SU-DHL-6 (cell line): Measurements from ENCODE around the gene BARD1.

Experiments
- H2AFZ ChIP-seq: fragments of 200-600 bp; sonication (generic); 2 replicates; pipeline ENCODE4 v1.6.1; 2014; ENCODE audit warnings: low read depth, mild to moderate bottlenecking, moderate library complexity, mixed read lengths, antibody characterized with exemption, low read length; ENCODE audit not compliant: severe bottlenecking
- H3F3A ChIP-seq: fragments of 200-600 bp; shearing (Covaris generic); 2 replicates; pipeline ENCODE4 v1.6.0; 2016; ENCODE audit warnings: antibody characterized with exemption, mild to moderate bottlenecking; ENCODE audit not compliant: insufficient read depth
- H3K27ac ChIP-seq: fragments of 200-600 bp; sonication (generic); 2 replicates; pipeline ENCODE4 v1.5.1; 2016; ENCODE audit warnings: low read depth, mild to moderate bottlenecking, low read length, moderate library complexity, mixed read lengths
- H3K27me3 ChIP-seq: fragments of 200-600 bp; sonication (generic), shearing (Covaris generic); 2 replicates; pipeline ENCODE4 v1.6.0; 2014; ENCODE audit warnings: mild to moderate bottlenecking, low read length
- H3K36me3 ChIP-seq: fragments of 200-600 bp; sonication (generic); 2 replicates; pipeline ENCODE4 v1.6.1; 2014; ENCODE audit warnings: mild to moderate bottlenecking, low read length, mixed read lengths
- H3K4me2 ChIP-seq: fragments of 300-600, 200-600 bp; shearing (Covaris generic), sonication (generic); 2 replicates; pipeline ENCODE4 v1.6.0; 2014; ENCODE audit warnings: low read length, low read depth, mild to moderate bottlenecking; ENCODE audit not compliant: poor library complexity, severe bottlenecking
- H3K4me3 ChIP-seq: fragments of 200-600 bp; sonication (generic); 2 replicates; pipeline ENCODE4 v1.5.1; 2014; ENCODE audit warnings: antibody characterized with exemption, low read length, mild to moderate bottlenecking, mixed read lengths; ENCODE audit not compliant: insufficient read depth, poor library complexity, severe bottlenecking
- H3K79me2 ChIP-seq: fragments of 200-600 bp; sonication (generic); 2 replicates; pipeline ENCODE4 v1.6.1; 2014; ENCODE audit warnings: mild to moderate bottlenecking, low read length, moderate library complexity; ENCODE audit not compliant: insufficient read depth
- H3K9ac ChIP-seq: fragments of 200-600 bp; sonication (generic); 2 replicates; pipeline ENCODE4 v1.7.0; 2014; ENCODE audit warnings: mild to moderate bottlenecking, low read length
- H3K9me2 ChIP-seq: fragments of 200-600 bp; sonication (generic); replicated peaks from 2 replicates; pipeline ENCODE4 v1.6.1; 2014; ENCODE audit warnings: low read length; ENCODE audit not compliant: insufficient read depth
- H3K9me3 ChIP-seq: fragments of 200-600 bp; sonication (generic); 2 replicates; pipeline ENCODE4 v1.6.1; 2014; ENCODE audit warnings: low read length, mixed read lengths; ENCODE audit not compliant: insufficient read depth
- H4K20me1 ChIP-seq: fragments of 200-600 bp; sonication (generic); 2 replicates; pipeline ENCODE4 v1.6.1; 2014; ENCODE audit warnings: low read depth, mild to moderate bottlenecking, antibody characterized with exemption, low read length, moderate library complexity, mixed read lengths
- CTCF ChIP-seq: fragments of 200-600 bp; sonication (generic); IDR thresholded peaks from one replicate; pipeline ENCODE4 v1.5.1; 2017; ENCODE audit warnings: antibody characterized with exemption, mild to moderate bottlenecking, low read length, moderate library complexity; ENCODE audit not compliant: insufficient read depth, poor library complexity, severe bottlenecking
- EZH2phosphoT487 ChIP-seq: fragments of 200-600 bp; sonication (generic), shearing (Covaris generic); conservative IDR thresholded peaks from 2 replicates; pipeline ENCODE4 v1.6.1; 2018; ENCODE audit warnings: mild to moderate bottlenecking, antibody characterized with exemption, low read length, moderate library complexity, mixed read lengths

The BARD1 gene

GRCh38 chr2:214742119-214742518 is 67.4 kb downstream of the BARD1 start:
- Histone ChIP-seq H3K9ac (no peak overlapping the region), H2AFZ (no peak overlapping the region), H3K9me3 (no peaks in the 10 kb centered on the region), H3K36me3 (peaks cover 68% of the 10 kb centered on the region), H3K27me3 (no peaks in the 10 kb centered on the region), H3K4me2 (no peak overlapping the region), H4K20me1 (peaks cover 10% of the 10 kb centered on the region; the same call in 1 of the 2 replicates), H3K27ac (no peak overlapping the region), H3F3A (no peaks in the 10 kb centered on the region), H3K9me2 (no peaks in the 10 kb centered on the region), H3K4me3 (no peak overlapping the region), H3K79me2 (0 out of 2 replicates have a peak, but pooled peaks cover 5% of the 10 kb centered on the region)
- TF ChIP-seq CTCF (no peak), EZH2phosphoT487 (no peak)

- no peak overlapping the region for H3K9ac ChIP-seq
- no peak overlapping the region for H3K27ac ChIP-seq
- H3K4me3 ChIP-seq, result no peak overlapping the region
- TF ChIP-seq CTCF (no peak), EZH2phosphoT487 (no peak)
- H3K27me3 ChIP-seq, result no peaks in the 10 kb centered on the region
- H3K9me2 ChIP-seq, result no peaks in the 10 kb centered on the region
- peaks cover 8% of the 10 kb centered on the region for H3K79me2 ChIP-seq
- H3K9me3 ChIP-seq, result no peaks in the 10 kb centered on the region
- H3K4me2 ChIP-seq, result no peak overlapping the region
- H2AFZ ChIP-seq, result no peak overlapping the region
- peaks cover 67% of the 10 kb centered on the region for H3K36me3 ChIP-seq
- H4K20me1 ChIP-seq, result peaks cover 7% of the 10 kb centered on the region; the same call in 1 of the 2 replicates
- no peaks in the 10 kb centered on the region for H3F3A ChIP-seq
These were observed 68.6 kb downstream of the BARD1 start for GRCh38 chr2:214740867-214741395.

GRCh38 chr2:214737188-214737587 is 72.3 kb downstream of the BARD1 start:
- Histone ChIP-seq H4K20me1 (peaks cover 6% of the 10 kb centered on the region; the same call in 1 of the 2 replicates), H3K27ac (no peak overlapping the region), H3F3A (no peaks in the 10 kb centered on the region), H3K79me2 (peaks cover 8% of the 10 kb centered on the region), H3K4me2 (no peak overlapping the region), H3K9ac (no peak overlapping the region), H3K27me3 (no peaks in the 10 kb centered on the region), H3K4me3 (no peak overlapping the region), H3K36me3 (peaks cover 57% of the 10 kb centered on the region; the same call in 1 of the 2 replicates), H3K9me2 (no peaks in the 10 kb centered on the region), H3K9me3 (no peaks in the 10 kb centered on the region), H2AFZ (no peak overlapping the region)
- TF ChIP-seq EZH2phosphoT487, result no peak
- TF ChIP-seq CTCF, result no peak
